Body of pancreas (tissue), 4 donors: ENCODE results near the gene TNRC6B.

ENCODE experiments used
- POLR2A ChIP-seq, 3 donors: fragments of 450-650 bp; IDR thresholded peaks; one replicate each; pipeline ENCODE4 v1.6.1; 2016; ENCODE audit warnings: antibody characterized with exemption in 3 of 3, mild to moderate bottlenecking in 2 of 3
- TF ChIP-seq, protein P1 (sequence below), 7 experiments: fragments of 450-650 bp in 4 of 7; fragments of 200-600 bp in 3 of 7; sonication (generic) in 3 of 7; IDR thresholded peaks; one replicate each; pipeline ENCODE4 v1.5.1; 2016 to 2019; ENCODE audit warnings: antibody characterized with exemption in 7 of 7

DNA sequence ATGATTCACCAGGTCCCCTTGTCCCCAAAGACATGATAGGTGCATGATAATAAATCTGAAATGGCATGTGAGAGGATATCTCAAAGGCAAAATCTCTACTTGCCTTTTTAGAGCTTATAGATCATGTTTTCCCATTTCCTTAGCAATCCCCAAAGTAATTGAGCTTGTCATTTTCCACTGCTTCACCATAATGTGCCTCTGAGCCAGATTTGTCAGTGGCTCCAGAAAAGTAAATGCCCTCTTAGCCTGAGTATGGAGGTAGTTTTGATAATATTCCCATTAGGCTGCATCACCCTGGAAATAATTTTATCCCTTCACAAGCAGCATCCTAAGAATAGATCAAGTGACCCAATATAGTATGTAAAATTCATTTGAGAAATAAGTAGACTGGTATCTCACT is 131.9 kb downstream of the TNRC6B start:
- TF ChIP-seq, protein P1, sequence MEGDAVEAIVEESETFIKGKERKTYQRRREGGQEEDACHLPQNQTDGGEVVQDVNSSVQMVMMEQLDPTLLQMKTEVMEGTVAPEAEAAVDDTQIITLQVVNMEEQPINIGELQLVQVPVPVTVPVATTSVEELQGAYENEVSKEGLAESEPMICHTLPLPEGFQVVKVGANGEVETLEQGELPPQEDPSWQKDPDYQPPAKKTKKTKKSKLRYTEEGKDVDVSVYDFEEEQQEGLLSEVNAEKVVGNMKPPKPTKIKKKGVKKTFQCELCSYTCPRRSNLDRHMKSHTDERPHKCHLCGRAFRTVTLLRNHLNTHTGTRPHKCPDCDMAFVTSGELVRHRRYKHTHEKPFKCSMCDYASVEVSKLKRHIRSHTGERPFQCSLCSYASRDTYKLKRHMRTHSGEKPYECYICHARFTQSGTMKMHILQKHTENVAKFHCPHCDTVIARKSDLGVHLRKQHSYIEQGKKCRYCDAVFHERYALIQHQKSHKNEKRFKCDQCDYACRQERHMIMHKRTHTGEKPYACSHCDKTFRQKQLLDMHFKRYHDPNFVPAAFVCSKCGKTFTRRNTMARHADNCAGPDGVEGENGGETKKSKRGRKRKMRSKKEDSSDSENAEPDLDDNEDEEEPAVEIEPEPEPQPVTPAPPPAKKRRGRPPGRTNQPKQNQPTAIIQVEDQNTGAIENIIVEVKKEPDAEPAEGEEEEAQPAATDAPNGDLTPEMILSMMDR (IDR thresholded peaks at IDR 0.05), result no peak
- no peak for TF ChIP-seq POLR2A (IDR thresholded peaks at IDR 0.05)
